Stimulated activated CD8-positive, alpha-beta memory T cell treated with anti-CD3 and anti-CD28 coated beads, Interleukin-7, amount 100 ng/mL, for 1 hour (primary cell): ENCODE data around the gene PICALM.
"Not testable (repeated sequence)": the region's sequence is repeated elsewhere in the genome, so short reads cannot be mapped to it uniquely, and the experiment has no call there.

Source experiments
- DNase-seq, 2 donors: peaks; one replicate each; pipeline ENCODE4 v3.0.0-alpha.2; 2020; ENCODE audit warnings: low read depth in 2 of 2

PICALM gene

GRCh38 chr11:85941380-85941973, 127.4 kb downstream of the PICALM start:
- no peak for DNase-seq

- no peak for DNase-seq
Observed at GRCh38 chr11:85939099-85940015, 129.5 kb downstream of the PICALM start.

GRCh38 chr11:85937835-85938234, 131.0 kb downstream of the PICALM start:
- DNase-seq: no peak

- no peak for DNase-seq
Observed at GRCh38 chr11:85935751-85936150, 133.1 kb downstream of the PICALM start.

- no peak for DNase-seq
Observed at GRCh38 chr11:85934596-85935169, 134.2 kb downstream of the PICALM start.

- no peak for DNase-seq
Observed at GRCh38 chr11:85930879-85931366, 138.0 kb downstream of the PICALM start.

GRCh38 chr11:85926653-85927214, 142.2 kb downstream of the PICALM start:
- DNase-seq: not testable (repeated sequence)

GRCh38 chr11:85923455-85923854, 145.4 kb downstream of the PICALM start:
- no peak for DNase-seq

- no peak for DNase-seq
Observed at GRCh38 chr11:85922367-85922766, 146.5 kb downstream of the PICALM start.

- no peak for DNase-seq
Observed at GRCh38 chr11:85918910-85919794, 149.7 kb downstream of the PICALM start.

GRCh38 chr11:85914425-85914824, 154.5 kb downstream of the PICALM start:
- no peak for DNase-seq

- DNase-seq: no peak
Observed at GRCh38 chr11:85913513-85913912, 155.4 kb downstream of the PICALM start.

GRCh38 chr11:85912414-85912813, 156.5 kb downstream of the PICALM start:
- DNase-seq: no peak
